22Rv1 (cell line): ENCODE results near the gene PRSS2.
"Not testable (repeated sequence)": the region's sequence is repeated elsewhere in the genome, so short reads cannot be mapped to it uniquely, and the experiment has no call there.

ENCODE experiments used
- H3K27ac ChIP-seq: fragments of 450-650 bp; 2 replicates; pipeline ENCODE4 v1.5.1; 2017
- ZFX ChIP-seq: fragments of 450-650 bp; IDR thresholded peaks from 2 replicates; pipeline ENCODE4 v1.6.1; 2017; ENCODE audit warnings: antibody characterized with exemption, borderline replicate concordance
- TF ChIP-seq, protein P1 (sequence below): fragments of 450-650 bp; IDR thresholded peaks from 2 replicates; pipeline ENCODE4 v1.5.1; 2017; ENCODE audit warnings: mild to moderate bottlenecking

The PRSS2 gene

DNA sequence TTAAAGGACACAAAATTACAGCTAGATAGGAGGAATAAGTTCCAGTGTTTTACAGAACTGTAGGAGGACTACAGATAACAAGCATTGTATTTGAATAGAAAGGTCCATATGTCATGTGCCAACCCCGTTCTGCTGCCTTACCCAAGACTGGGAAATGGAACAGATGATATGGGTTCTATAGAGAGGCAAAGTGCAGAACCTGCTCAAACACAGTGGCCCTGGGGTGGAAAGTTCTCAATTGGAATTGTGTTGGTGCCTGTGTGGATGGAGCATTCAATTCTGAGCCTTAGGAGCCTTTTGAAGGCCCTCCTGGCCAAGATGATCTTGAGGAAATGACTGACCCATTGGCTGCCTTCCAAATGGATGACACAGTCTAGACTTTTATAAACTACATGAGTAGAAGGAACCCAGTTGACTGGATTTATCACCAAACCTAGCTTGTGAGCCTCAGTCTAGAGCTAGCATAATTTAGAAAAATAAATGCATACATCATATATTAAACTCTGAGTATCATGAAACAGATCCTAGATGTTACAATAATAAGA, 25.6 kb upstream of the PRSS2 start:
- no peak overlapping the region for H3K27ac ChIP-seq
- no peak for TF ChIP-seq ZFX
- TF ChIP-seq, protein P1, sequence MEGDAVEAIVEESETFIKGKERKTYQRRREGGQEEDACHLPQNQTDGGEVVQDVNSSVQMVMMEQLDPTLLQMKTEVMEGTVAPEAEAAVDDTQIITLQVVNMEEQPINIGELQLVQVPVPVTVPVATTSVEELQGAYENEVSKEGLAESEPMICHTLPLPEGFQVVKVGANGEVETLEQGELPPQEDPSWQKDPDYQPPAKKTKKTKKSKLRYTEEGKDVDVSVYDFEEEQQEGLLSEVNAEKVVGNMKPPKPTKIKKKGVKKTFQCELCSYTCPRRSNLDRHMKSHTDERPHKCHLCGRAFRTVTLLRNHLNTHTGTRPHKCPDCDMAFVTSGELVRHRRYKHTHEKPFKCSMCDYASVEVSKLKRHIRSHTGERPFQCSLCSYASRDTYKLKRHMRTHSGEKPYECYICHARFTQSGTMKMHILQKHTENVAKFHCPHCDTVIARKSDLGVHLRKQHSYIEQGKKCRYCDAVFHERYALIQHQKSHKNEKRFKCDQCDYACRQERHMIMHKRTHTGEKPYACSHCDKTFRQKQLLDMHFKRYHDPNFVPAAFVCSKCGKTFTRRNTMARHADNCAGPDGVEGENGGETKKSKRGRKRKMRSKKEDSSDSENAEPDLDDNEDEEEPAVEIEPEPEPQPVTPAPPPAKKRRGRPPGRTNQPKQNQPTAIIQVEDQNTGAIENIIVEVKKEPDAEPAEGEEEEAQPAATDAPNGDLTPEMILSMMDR: no peak

DNA sequence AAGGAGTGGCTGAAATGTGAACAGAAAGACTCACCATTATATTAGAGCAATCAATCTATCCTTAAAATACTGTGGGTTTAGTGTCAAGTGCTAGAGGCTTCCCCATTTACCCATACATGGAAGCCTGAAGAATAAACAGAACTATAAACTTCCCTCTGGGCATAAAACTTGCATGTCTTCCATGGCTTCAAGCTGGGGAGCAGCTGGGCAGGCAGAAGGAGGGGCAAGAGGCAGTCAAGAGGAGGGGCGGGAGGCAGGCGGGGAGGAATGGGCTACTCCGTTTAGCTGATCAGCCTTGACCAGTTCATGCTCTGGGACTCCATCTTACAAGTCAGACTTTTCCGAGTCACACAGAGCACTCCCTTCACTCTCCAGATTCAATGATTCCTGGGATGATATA, 25.0 kb upstream of the PRSS2 start:
- H3K27ac ChIP-seq: no peak overlapping the region
- no peak for TF ChIP-seq ZFX
- TF ChIP-seq, protein P1: no peak

DNA sequence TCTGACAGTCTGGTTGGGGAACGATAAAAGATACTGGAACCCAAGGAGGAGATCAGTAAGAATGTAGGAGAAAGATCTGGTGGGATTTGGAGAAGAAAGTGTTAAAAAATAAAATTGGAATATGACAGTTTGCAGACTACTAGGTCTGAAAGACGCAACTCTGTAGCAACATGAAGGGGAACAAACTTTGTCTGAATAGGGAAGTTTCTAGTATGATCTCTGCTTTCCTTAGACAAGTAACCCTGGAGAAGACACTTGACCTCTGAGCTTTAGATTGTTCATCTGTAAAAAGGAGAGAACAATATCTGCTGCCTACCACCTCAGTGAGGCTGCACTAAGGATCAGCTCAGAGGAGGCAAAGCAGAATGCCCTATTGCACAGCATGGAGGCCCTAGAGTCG, 24.5 kb upstream of the PRSS2 start:
- no peak overlapping the region for H3K27ac ChIP-seq
- TF ChIP-seq, protein P1: no peak

DNA sequence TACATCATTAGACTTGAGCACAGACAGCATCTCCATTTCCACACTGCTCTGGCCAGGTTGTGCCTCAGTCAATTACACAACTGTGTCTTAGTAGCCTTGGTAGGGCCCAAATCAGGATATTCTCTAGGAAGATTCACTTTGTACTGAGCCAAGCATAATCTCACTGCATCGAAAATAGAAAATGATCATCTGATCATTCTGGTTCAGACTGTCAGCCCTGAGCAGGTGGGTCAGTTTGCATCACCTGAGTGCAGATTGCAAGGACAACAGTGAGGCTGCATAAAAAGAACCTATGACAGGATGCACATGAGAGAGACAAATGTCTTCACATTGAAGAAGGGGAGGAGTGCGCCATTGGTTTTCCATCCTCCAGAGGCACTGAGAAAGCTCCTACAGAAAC, 22.4 kb upstream of the PRSS2 start:
- not testable (repeated sequence) for H3K27ac ChIP-seq

DNA sequence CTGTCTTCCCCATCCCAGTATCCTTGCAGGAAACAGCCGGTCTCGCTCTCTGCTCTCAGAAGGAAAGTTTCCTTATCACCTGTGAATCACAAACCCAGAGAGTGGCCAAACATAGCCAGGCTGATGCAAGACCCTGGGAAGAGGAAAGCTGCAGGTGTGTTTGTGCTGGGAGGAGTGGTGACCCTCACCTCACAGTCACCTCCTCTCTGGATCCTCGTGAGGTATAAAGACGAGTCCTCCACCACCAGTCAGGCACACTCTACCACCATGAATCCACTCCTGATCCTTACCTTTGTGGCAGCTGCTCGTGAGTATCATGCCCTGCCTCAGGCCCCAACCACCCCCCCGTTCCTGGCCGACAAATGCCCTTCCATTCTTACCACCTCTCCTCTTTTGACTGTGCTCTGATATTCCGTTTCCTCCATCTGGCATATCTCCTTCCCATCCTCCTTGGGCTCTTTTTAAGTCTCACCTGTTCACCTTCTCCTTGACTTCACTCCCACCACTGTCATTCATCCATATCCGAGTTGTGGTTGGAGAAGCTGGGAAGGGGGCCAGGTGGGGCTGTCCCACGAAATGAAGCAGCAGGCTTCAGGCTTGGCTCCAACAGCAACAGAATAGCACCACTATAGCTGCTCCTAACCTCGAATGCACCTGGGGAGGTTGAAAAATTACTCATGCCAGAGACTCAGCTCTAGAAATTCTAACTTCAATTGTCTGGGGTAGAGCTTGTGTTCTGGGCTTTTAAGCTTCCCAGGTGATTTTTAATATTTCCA, 21.4 kb upstream of the PRSS2 start, which contains the start of gene PRSS1:
TSS of gene PRSS1 (plus strand) at position 255 of the 776 bp plus-strand sequence. CDS start at position 268, 13 bp downstream.
- no peak within 1 kb of the TSS for H3K27ac ChIP-seq
- TF ChIP-seq, protein P1: no peak
- no peak for TF ChIP-seq ZFX

DNA sequence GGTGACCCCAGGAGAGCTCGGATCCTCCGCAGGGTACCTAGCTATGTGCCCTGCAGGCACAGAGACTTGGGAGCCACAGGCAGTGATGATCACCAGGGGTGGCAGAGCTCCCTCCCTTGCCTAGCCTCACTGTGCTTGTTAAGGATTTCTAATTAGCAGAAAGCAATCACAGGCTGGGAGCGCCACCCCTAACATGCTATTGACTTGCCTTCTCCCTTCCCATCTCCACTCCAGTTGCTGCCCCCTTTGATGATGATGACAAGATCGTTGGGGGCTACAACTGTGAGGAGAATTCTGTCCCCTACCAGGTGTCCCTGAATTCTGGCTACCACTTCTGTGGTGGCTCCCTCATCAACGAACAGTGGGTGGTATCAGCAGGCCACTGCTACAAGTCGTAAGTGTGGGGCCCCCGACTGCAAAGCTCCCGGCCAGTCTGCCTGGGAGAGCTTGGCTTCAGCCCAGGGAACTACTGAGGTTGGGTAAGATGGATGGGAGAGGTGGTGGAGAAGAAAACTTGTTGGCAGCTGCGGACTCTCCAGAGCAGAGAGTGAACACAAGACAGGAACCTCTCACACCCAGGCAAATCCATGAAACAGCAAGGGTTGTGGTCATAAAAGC, 20.3 kb upstream of the PRSS2 start:
- TF ChIP-seq ZFX: no peak
- TF ChIP-seq, protein P1: no peak

DNA sequence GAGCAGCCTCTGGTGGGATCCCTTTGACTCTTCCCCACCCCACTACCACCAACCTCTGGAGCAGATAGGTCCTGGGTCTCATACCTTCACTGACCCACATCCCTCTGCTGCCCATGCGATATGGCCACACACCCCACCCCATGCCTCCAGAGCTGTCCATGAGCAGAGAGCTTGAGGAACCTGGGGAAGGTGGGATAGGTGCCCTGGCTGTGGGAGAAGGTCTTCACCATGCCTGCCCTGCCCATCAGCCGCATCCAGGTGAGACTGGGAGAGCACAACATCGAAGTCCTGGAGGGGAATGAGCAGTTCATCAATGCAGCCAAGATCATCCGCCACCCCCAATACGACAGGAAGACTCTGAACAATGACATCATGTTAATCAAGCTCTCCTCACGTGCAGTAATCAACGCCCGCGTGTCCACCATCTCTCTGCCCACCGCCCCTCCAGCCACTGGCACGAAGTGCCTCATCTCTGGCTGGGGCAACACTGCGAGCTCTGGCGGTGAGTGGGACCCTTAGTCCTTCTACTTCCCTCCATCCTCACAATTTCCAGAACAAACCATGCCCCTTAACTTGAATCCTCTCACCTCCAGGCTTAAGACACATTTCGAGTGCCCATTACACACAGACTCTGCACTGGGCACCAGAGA, 19.1 kb upstream of the PRSS2 start:
- H3K27ac ChIP-seq: not testable (repeated sequence)

More for the DNA sequence above, 20.3 kb upstream of the PRSS2 start:
- no peak overlapping the region for H3K27ac ChIP-seq
